Epithelial cell of proximal tubule (primary cell): ENCODE data around the gene NOL9. TPM values are rescaled to one million over a fixed set of nuclear protein-coding genes. Genes with fewer than 3 reads are reported as not detected.

Source experiments
- DNase-seq: peaks from one replicate; pipeline ENCODE4 v3.0.0-alpha.2; 2011; ENCODE audit warnings: low read depth
- H3K4me3 ChIP-seq: 2 replicates; pipeline ENCODE4 v1.5.1; 2011; ENCODE audit warnings: low read depth, mild to moderate bottlenecking, low read length
- total RNA-seq: library from RNA; depleted of rRNA; stranded (reverse); fragments of >200 nt; gene quantifications from 2 replicates; pipeline ENCODE4 v1.2.3, GENCODE V29; 2015
- TF ChIP-seq, protein P1 (sequence below): conservative IDR thresholded peaks from 2 replicates; pipeline ENCODE4 v1.5.1; 2012; ENCODE audit warnings: low read depth, mild to moderate bottlenecking, low read length

NOL9 gene
- total RNA-seq, 1 donor from 2014 or later = 18.5 TPM

DNA sequence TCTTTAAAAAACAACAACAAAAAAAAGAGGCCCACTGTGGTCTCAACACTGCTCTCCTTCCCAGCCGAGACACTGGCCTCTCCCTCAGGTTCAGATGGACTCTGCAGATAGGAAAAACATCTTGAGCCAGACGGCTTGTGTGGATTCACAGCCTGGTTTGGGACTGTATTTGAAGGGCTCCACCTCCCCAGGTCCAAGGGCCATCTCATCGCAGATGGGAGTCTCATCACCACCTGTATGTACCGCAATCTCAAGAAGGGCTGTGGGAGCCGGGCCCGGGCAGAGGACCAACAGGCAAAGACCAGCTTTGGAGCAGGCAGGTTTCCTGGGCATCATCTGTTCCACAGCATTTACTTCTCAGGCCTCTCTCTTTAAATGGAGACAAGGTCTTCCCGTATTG is 35.7 kb upstream of the NOL9 start:
- TF ChIP-seq, protein P1, sequence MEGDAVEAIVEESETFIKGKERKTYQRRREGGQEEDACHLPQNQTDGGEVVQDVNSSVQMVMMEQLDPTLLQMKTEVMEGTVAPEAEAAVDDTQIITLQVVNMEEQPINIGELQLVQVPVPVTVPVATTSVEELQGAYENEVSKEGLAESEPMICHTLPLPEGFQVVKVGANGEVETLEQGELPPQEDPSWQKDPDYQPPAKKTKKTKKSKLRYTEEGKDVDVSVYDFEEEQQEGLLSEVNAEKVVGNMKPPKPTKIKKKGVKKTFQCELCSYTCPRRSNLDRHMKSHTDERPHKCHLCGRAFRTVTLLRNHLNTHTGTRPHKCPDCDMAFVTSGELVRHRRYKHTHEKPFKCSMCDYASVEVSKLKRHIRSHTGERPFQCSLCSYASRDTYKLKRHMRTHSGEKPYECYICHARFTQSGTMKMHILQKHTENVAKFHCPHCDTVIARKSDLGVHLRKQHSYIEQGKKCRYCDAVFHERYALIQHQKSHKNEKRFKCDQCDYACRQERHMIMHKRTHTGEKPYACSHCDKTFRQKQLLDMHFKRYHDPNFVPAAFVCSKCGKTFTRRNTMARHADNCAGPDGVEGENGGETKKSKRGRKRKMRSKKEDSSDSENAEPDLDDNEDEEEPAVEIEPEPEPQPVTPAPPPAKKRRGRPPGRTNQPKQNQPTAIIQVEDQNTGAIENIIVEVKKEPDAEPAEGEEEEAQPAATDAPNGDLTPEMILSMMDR = no peak
- DNase-seq = no peak
- no peak overlapping the region for H3K4me3 ChIP-seq

DNA sequence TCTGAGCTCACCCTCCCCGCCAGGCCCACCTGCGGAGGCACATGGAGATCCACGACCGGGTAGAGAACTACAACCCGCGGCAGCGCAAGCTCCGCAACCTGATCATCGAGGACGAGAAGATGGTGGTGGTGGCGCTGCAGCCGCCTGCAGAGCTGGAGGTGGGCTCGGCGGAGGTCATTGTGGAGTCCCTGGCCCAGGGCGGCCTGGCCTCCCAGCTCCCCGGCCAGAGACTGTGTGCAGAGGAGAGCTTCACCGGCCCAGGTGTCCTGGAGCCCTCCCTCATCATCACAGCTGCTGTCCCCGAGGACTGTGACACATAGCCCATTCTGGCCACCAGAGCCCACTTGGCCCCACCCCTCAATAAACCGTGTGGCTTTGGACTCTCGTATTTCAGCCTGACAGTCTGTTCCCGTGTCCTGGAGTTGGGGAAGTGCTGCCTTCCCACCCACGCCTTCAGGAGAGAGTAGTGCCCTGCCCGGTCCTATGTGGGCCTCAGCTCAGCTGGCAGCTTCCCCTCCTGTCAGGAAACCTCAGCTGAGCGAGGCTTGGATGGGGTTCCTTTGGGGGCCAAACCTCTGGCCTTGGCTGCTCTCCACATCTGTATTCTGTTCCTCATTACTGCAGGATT is 34.7 kb upstream of the NOL9 start:
- DNase-seq = no peak
- TF ChIP-seq, protein P1 = no peak
- no peak overlapping the region for H3K4me3 ChIP-seq

DNA sequence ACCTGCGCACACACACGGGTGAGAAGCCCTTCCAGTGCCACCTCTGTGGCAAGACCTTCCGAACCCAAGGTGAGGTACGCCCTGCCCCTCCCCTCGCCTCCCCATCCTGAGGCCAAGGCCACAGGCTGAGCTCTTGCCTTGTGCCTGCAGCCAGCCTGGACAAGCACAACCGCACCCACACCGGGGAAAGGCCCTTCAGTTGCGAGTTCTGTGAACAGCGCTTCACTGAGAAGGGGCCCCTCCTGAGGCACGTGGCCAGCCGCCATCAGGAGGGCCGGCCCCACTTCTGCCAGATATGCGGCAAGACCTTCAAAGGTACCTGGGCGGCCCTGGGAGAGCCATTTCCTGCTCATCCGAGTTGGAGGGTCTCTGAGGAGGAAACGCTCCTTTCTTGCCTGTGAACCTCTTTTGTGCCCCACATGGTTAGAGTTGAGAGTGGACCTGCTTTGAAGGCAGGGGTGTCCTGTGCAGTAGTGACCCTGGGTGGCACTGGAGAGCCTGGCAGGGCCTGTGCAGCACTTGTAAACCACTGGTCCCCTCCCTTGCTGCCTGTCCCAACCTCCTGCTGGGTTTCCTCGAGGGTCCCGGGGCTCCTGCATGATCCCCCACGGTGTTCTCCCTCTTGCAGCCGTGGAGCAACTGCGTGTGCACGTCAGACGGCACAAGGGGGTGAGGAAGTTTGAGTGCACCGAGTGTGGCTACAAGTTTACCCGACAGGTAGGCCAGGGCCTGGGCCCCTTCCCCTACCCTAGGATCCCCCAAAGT is 34.0 kb upstream of the NOL9 start:
- TF ChIP-seq, protein P1 = no peak
- H3K4me3 ChIP-seq = no peak overlapping the region
- no peak for DNase-seq

DNA sequence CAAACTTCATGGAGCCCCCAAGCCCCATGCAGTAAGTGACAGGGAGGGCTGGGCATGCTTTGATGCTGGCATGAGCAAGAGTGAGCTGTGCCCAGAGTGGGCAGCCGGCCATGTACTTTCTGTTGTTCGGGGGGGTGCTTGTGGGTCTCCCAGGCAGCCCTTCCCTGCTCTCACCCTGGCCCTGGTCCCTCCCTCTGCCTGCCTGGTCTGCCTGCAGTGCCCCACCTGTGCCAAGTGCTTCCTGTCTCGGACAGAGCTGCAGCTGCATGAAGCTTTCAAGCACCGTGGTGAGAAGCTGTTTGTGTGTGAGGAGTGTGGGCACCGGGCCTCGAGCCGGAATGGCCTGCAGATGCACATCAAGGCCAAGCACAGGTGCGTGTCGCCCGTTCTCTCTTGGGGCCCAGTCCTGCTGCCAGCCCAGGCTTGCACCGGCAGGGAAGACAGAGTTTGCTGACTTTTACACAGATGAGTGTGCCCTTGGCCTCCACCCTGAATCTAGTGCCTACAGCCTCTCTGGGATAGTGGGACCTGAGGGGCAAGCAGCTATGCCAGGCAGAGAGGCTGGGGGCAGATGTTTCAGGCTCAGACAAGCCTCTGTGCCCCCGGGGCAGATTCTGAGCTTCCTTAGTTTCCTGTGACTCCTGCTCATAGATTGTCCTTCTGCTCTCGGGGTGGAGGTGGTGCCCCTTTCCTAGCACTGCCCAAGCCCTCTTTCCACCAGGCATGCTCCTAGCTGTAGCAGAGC is 33.1 kb upstream of the NOL9 start:
- TF ChIP-seq, protein P1 = no peak
- DNase-seq = no peak
- no peak overlapping the region for H3K4me3 ChIP-seq

DNA sequence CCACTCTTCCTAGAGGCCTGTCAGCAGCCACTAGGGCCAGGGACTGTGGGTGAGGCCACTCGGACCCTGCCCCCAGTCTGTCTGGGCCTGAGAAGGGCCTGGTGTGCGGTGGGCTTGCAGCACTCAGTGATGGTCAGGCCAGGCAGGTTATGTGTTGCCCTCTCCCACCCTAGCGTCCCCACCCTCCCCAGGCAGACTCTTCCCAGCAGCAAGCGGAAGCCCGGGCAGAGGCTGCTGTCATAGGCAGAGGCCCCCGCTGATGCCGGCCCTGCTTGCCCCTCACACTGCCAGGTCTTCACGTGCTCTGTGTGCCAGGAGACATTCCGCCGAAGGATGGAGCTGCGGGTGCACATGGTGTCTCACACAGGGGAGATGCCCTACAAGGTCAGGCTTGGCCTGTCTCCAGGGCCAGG is 32.1 kb upstream of the NOL9 start:
- TF ChIP-seq, protein P1 = no peak
- DNase-seq = no peak
- no peak overlapping the region for H3K4me3 ChIP-seq

DNA sequence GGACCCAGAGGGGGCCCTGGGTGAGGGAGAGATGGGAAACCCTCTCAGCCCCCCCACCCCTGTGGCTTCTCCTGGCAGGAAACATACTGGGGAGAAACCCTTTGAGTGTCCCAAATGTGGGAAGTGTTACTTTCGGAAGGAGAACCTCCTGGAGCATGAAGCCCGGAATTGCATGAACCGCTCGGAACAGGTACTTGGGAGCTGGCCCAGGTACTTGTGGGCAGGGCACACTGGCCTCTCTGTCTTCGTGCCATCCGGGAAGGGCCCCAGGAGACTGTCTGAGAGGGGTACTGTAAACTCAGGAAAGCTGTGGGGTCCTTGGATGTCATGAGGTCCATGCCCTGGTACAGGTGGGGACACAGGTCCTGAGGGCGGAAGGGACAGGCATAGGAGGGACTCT is 31.5 kb upstream of the NOL9 start:
- DNase-seq = no peak
- no peak overlapping the region for H3K4me3 ChIP-seq
- TF ChIP-seq, protein P1 = no peak
